ENCODE data around the gene CLTC.

DNA sequence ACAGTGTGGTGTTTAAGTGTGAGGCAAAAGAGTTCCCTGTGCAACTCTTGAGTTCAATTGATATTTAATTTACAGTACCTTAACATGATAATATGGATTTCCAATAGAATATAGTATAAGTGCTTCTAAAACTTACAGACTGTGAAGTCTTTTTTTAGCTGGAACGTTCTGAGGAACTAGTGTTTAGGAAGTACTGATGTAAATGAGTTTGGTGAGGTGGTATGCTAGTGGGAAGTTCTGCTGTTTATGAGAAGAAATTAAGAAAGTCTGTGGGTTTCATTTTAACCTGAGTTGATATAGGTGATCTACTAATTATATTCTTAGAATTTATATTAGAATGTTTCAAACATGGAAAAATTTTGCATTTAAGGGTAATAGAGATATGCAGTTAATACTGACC, 55.5 kb downstream of the CLTC start:
- no peak for TF ChIP-seq EZH2 (IDR thresholded peaks at IDR 0.05; ENCODE audit: insufficient read depth, poor library complexity, severe bottlenecking)
- no peak for TF ChIP-seq EZH2phosphoT487 (IDR thresholded peaks at IDR 0.05; ENCODE audit: insufficient read depth, low read depth)

Measured in GM23248 (cell line).